OCI-LY7 (cell line): ENCODE measurements around the gene DENND2A. TPM values are rescaled to one million over a fixed set of nuclear protein-coding genes. Genes with fewer than 3 reads are reported as not detected.
A peak's percentile ranks its signal among the peaks of the same experiment; 100 is the strongest.

ENCODE experiments used
- BruUV-seq: library from RNA; stranded (reverse); fragments of 400-500 nt; replicated peaks from 2 replicates; lab custom pipeline; 2021; lab: Mats Ljungman, UMichigan
- CTCF ChIA-PET: fragments of 300-600 bp; sonication (Branson Sonifier 250); formaldehyde crosslinking; loops from one replicate; lab custom pipeline; 2022; ENCODE audit warnings: antibody characterized with exemption; ENCODE audit not compliant: unreplicated experiment; lab: Charles Lee
- POLR2A ChIA-PET: fragments of 300-600 bp; sonication (Branson Sonifier 250); formaldehyde crosslinking; loops from one replicate; lab custom pipeline; 2022; ENCODE audit warnings: antibody characterized with exemption; lab: Charles Lee
- DNase-seq: peaks from one replicate; pipeline ENCODE4 v3.0.0-alpha.2; 2015; ENCODE audit warnings: low spot score
- H2AFZ ChIP-seq: fragments of 200-600 bp; sonication (generic), shearing (Covaris generic); 2 replicates; pipeline ENCODE4 v1.6.1; 2014; ENCODE audit warnings: mild to moderate bottlenecking, antibody characterized with exemption, low read length, moderate library complexity
- H3K27ac ChIP-seq: fragments of 200-600 bp; sonication (generic); 2 replicates; pipeline ENCODE4 v1.5.1; 2014; ENCODE audit warnings: mixed run types, low read depth, mild to moderate bottlenecking, moderate library complexity, low read length, inconsistent platforms; ENCODE audit not compliant: poor library complexity, severe bottlenecking
- H3K36me3 ChIP-seq: fragments of 200-600 bp; sonication (generic); 2 replicates; pipeline ENCODE4 v1.6.1; 2014; ENCODE audit warnings: mild to moderate bottlenecking, antibody characterized with exemption, low read length, moderate library complexity, mixed read lengths; ENCODE audit not compliant: insufficient read depth
- H3K4me1 ChIP-seq: fragments of 200-600 bp; sonication (generic); 2 replicates; pipeline ENCODE4 v1.5.1; 2014; ENCODE audit warnings: mild to moderate bottlenecking, low read length; ENCODE audit not compliant: insufficient read depth, poor library complexity, severe bottlenecking
- H3K4me2 ChIP-seq: fragments of 200-600 bp; sonication (generic); 2 replicates; pipeline ENCODE4 v1.6.1; 2014; ENCODE audit warnings: mild to moderate bottlenecking, low read length
- H3K4me3 ChIP-seq: fragments of 200-600 bp; sonication (generic); 2 replicates; pipeline ENCODE4 v1.5.1; 2014; ENCODE audit warnings: mild to moderate bottlenecking, low read depth, low read length; ENCODE audit not compliant: poor library complexity, severe bottlenecking
- H3K79me2 ChIP-seq: fragments of 200-600 bp; sonication (generic); 2 replicates; pipeline ENCODE4 v1.6.1; 2016; ENCODE audit warnings: low read depth, mild to moderate bottlenecking, low read length, moderate library complexity, mixed read lengths; ENCODE audit not compliant: insufficient read depth
- H3K9me2 ChIP-seq: fragments of 200-600 bp; sonication (generic); 2 replicates; pipeline ENCODE4 v1.6.1; 2016; ENCODE audit warnings: mild to moderate bottlenecking, low read length, mixed read lengths; ENCODE audit not compliant: insufficient read depth
- H3K9me3 ChIP-seq: fragments of 200-600 bp; sonication (generic); 2 replicates; pipeline ENCODE4 v1.6.1; 2014; ENCODE audit warnings: mild to moderate bottlenecking, mixed run types, low read length, mixed read lengths
- H4K20me1 ChIP-seq: fragments of 200-600 bp; sonication (generic); 2 replicates; pipeline ENCODE4 v1.6.1; 2014; ENCODE audit warnings: mild to moderate bottlenecking, antibody characterized with exemption, low read length, moderate library complexity, mixed read lengths; ENCODE audit not compliant: insufficient read depth
- EZH2phosphoT487 ChIP-seq: fragments of 200-600 bp; sonication (generic); IDR thresholded peaks from 2 replicates; pipeline ENCODE4 v1.6.1; 2018; ENCODE audit warnings: low read depth, borderline replicate concordance, mild to moderate bottlenecking, mixed run types, antibody characterized with exemption, low read length, moderate library complexity, mixed read lengths
- intact Hi-C: fragments of 100-400 bp; cut with micrococcal nuclease; formaldehyde crosslinking; loops from one replicate; pipeline ENCODE4 v1.10.0; 2022; ENCODE audit not compliant: unreplicated experiment
- small RNA-seq: library from RNA; depleted of rRNA; stranded (forward); fragments of <200 nt; gene quantifications from one replicate; pipeline ENCODE3, GENCODE V24; 2014
- total RNA-seq, 2 experiments: library from RNA; depleted of rRNA in 1 of 2; stranded (reverse); fragments of >200 nt in 1 of 2; shearing (Covaris generic) in 1 of 2; gene quantifications; 2 replicates each; pipeline ENCODE4 v1.2.3, GENCODE V29; 2014 to 2022
- TF ChIP-seq, protein P1 (sequence below): fragments of 200-600 bp; sonication (generic); conservative IDR thresholded peaks from 2 replicates; pipeline ENCODE4 v1.5.1; 2014; ENCODE audit warnings: mild to moderate bottlenecking, antibody characterized with exemption, low read length, moderate library complexity, mixed read lengths

Gene DENND2A
- total RNA-seq, 2 experiments from 2014 or later: 0.13 to 0.35 TPM

DNA sequence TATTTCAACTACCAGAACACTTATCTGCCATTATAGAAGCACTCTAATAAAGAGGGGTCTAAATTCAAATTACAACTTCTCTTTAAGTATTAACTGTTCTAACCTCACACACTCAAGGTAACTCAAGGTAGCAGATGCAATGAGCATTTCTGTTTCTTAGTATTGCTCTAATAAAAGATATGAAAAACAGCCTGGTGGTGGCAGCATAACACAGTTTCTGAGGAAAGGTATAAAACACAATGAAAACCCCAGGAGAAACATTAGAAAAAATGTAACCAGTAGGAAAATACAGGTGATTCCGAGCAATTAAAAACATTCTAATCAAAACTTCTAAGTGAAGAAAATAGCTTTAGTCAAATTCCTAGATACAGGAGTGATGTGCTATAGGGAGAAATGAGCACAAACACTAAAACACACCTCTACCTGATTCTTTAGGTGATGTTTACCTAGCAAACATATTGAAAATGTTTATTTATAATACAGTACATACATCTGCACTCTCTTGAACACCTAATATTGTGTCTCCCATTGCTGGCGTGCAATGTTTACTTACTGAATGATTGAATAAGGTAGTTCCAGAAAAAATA, 164.8 kb downstream of the DENND2A start:
- Histone ChIP-seq H4K20me1 (peaks cover 17% of the 10 kb centered on the region; the same call in 1 of the 2 replicates), H3K36me3 (peaks cover 11% of the 10 kb centered on the region; the same call in 1 of the 2 replicates), H3K9me3 (no peaks in the 10 kb centered on the region), H3K79me2 (peaks cover 79% of the 10 kb centered on the region), H3K27ac (no peak overlapping the region), H3K4me2 (no peak overlapping the region), H3K9me2 (no peaks in the 10 kb centered on the region), H2AFZ (no peak overlapping the region), H3K4me1 (peaks cover 24% of the 10 kb centered on the region), H3K4me3 (no peak overlapping the region)
- ChIA-PET CTCF (interaction anchor here (0.6 kb wide), 1 partner anchor 12 kb away, joined by 3 read pairs; no protein-coding TSS in a partner anchor), POLR2A (interaction anchor here (0.6 kb wide), 1 partner anchor 698 kb away, joined by 3 read pairs; the partner anchor contains the start of gene HIPK2)
- TF ChIP-seq EZH2phosphoT487: no peak
- TF ChIP-seq, protein P1, sequence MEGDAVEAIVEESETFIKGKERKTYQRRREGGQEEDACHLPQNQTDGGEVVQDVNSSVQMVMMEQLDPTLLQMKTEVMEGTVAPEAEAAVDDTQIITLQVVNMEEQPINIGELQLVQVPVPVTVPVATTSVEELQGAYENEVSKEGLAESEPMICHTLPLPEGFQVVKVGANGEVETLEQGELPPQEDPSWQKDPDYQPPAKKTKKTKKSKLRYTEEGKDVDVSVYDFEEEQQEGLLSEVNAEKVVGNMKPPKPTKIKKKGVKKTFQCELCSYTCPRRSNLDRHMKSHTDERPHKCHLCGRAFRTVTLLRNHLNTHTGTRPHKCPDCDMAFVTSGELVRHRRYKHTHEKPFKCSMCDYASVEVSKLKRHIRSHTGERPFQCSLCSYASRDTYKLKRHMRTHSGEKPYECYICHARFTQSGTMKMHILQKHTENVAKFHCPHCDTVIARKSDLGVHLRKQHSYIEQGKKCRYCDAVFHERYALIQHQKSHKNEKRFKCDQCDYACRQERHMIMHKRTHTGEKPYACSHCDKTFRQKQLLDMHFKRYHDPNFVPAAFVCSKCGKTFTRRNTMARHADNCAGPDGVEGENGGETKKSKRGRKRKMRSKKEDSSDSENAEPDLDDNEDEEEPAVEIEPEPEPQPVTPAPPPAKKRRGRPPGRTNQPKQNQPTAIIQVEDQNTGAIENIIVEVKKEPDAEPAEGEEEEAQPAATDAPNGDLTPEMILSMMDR: peak; percentile 91
- DNase-seq: peak; percentile 68
- intact Hi-C loops: loop anchor here (5.0 kb wide), 1 partner anchor 446 kb away; the partner anchor contains the start of gene BRAF
- no TSS peak for BruUV-seq

Small RNA genes lying within 50 kb of the gene (small RNA-seq; reads per million reads assigned to genes)
- not detected for gene RF00019
- not detected for gene RN7SL771P

Other genes with a start within 250 kb of the DENND2A start
- 6.6 and 8.0 TPM in 2 replicates for gene SLC37A3, start 242.3 kb downstream of the DENND2A start, total RNA-seq (2014; rRNA removed; shearing (Covaris generic))
- gene SLC37A3, start 242.3 kb downstream of the DENND2A start, total RNA-seq (2022): 9.8 and 10.0 TPM in 2 replicates
- not detected in 2 replicates for gene RAB19, start 236.8 kb downstream of the DENND2A start, total RNA-seq (2014; rRNA removed; shearing (Covaris generic))
- gene RAB19, start 236.8 kb downstream of the DENND2A start, total RNA-seq (2022): not detected in 2 replicates
- 26.4 and 47.5 TPM in 2 replicates for gene MKRN1, start 161.3 kb downstream of the DENND2A start, total RNA-seq (2014; rRNA removed; shearing (Covaris generic))
- gene MKRN1, start 161.3 kb downstream of the DENND2A start, total RNA-seq (2022): 48.0 and 54.9 TPM in 2 replicates
- 56.9 and 60.2 TPM in 2 replicates for gene ADCK2, start 32.1 kb upstream of the DENND2A start, total RNA-seq (2014; rRNA removed; shearing (Covaris generic))
- 41.1 and 45.8 TPM in 2 replicates for gene ADCK2, start 32.1 kb upstream of the DENND2A start, total RNA-seq (2022)
- gene NDUFB2, start 55.9 kb upstream of the DENND2A start, total RNA-seq (2014; rRNA removed; shearing (Covaris generic)): 139 and 158 TPM in 2 replicates
- gene NDUFB2, start 55.9 kb upstream of the DENND2A start, total RNA-seq (2022): 87.3 and 114 TPM in 2 replicates